DOHH2 (cell line): ENCODE measurements around the gene FASN.

Experiments
- H3F3A ChIP-seq: fragments of 200-600 bp; sonication (generic), shearing (Covaris generic); 2 replicates; pipeline ENCODE4 v1.6.0; 2016; ENCODE audit warnings: antibody characterized with exemption, mild to moderate bottlenecking; ENCODE audit not compliant: control insufficient read depth, insufficient read depth
- H3K27ac ChIP-seq: fragments of 200-600 bp; sonication (generic); 2 replicates; pipeline ENCODE4 v1.5.1; 2014; ENCODE audit warnings: low read depth, mild to moderate bottlenecking, low read length, moderate library complexity
- H3K27me3 ChIP-seq: fragments of 200-600 bp; sonication (generic); 2 replicates; pipeline ENCODE4 v1.6.1; 2014; ENCODE audit warnings: mild to moderate bottlenecking, low read length, mixed read lengths; ENCODE audit not compliant: control insufficient read depth
- H3K36me3 ChIP-seq: fragments of 200-600 bp; sonication (generic); 2 replicates; pipeline ENCODE4 v1.6.1; 2014; ENCODE audit warnings: mild to moderate bottlenecking, low read length, moderate library complexity, mixed read lengths; ENCODE audit not compliant: control insufficient read depth
- H3K4me1 ChIP-seq: fragments of 200-600 bp; sonication (generic); 2 replicates; pipeline ENCODE4 v1.6.1; 2014; ENCODE audit warnings: mild to moderate bottlenecking, low read length, mixed read lengths; ENCODE audit not compliant: control insufficient read depth
- H3K4me2 ChIP-seq: fragments of 200-600 bp; sonication (generic); 2 replicates; pipeline ENCODE4 v1.6.0; 2014; ENCODE audit warnings: mild to moderate bottlenecking, low read length, moderate library complexity
- H3K4me3 ChIP-seq: fragments of 200-600 bp; sonication (generic); 2 replicates; pipeline ENCODE4 v1.5.1; 2014; ENCODE audit warnings: mild to moderate bottlenecking, low read length, mixed read lengths
- H3K79me2 ChIP-seq: fragments of 200-600 bp; sonication (generic); 2 replicates; pipeline ENCODE4 v1.6.1; 2014; ENCODE audit warnings: mild to moderate bottlenecking, low read length, mixed read lengths; ENCODE audit not compliant: control insufficient read depth
- H3K9me2 ChIP-seq: fragments of 200-600 bp; sonication (generic); replicated peaks from 2 replicates; pipeline ENCODE4 v1.6.1; 2014; ENCODE audit warnings: mild to moderate bottlenecking, low read length, mixed read lengths; ENCODE audit not compliant: control insufficient read depth
- H3K9me3 ChIP-seq: fragments of 200-600 bp; sonication (generic); 2 replicates; pipeline ENCODE4 v1.6.1; 2014; ENCODE audit warnings: antibody characterized with exemption, low read length, mixed read lengths; ENCODE audit not compliant: control insufficient read depth, insufficient read depth
- H4K20me1 ChIP-seq: fragments of 200-600 bp; sonication (generic); 2 replicates; pipeline ENCODE4 v1.6.0; 2014; ENCODE audit warnings: low read depth, mild to moderate bottlenecking, antibody characterized with exemption, low read length, moderate library complexity; ENCODE audit not compliant: control insufficient read depth, insufficient read depth
- CTCF ChIP-seq: fragments of 200-600 bp; sonication (generic); IDR thresholded peaks from one replicate; pipeline ENCODE4 v1.5.1; 2014; ENCODE audit warnings: antibody characterized with exemption, mild to moderate bottlenecking, low read depth, low read length; ENCODE audit not compliant: poor library complexity, severe bottlenecking
- EZH2phosphoT487 ChIP-seq: fragments of 200-600 bp; sonication (generic); IDR thresholded peaks from 2 replicates; pipeline ENCODE4 v1.6.1; 2017; ENCODE audit warnings: borderline replicate concordance, mild to moderate bottlenecking, antibody characterized with exemption, low read length, moderate library complexity, mixed read lengths

FASN gene

GRCh38 chr17:82061047-82061925, 36.8 kb downstream of the FASN start:
- no peaks in the 10 kb centered on the region for H3K27me3 ChIP-seq
- H3K27ac ChIP-seq, result no peak overlapping the region
- no peaks in the 10 kb centered on the region for H3K9me3 ChIP-seq
- no peaks in the 10 kb centered on the region for H3F3A ChIP-seq
- H3K4me2 ChIP-seq, result no peak overlapping the region
- no peaks in the 10 kb centered on the region for H3K9me2 ChIP-seq
- peaks cover 6% of the 10 kb centered on the region; the same call in 1 of the 2 replicates for H4K20me1 ChIP-seq
- TF ChIP-seq EZH2phosphoT487 (no peak), CTCF (no peak)
- H3K36me3 ChIP-seq, result peaks cover 87% of the 10 kb centered on the region
- no peak overlapping the region for H3K4me3 ChIP-seq
- peaks cover 35% of the 10 kb centered on the region for H3K79me2 ChIP-seq
- peaks cover 16% of the 10 kb centered on the region for H3K4me1 ChIP-seq

GRCh38 chr17:82060614-82061013, 37.4 kb downstream of the FASN start:
- Histone ChIP-seq H3K4me2 (no peak overlapping the region), H3K9me3 (no peaks in the 10 kb centered on the region), H3K36me3 (peaks cover 94% of the 10 kb centered on the region), H3K27ac (no peak overlapping the region), H3K27me3 (no peaks in the 10 kb centered on the region), H3K4me3 (no peak overlapping the region), H3K79me2 (peaks cover 29% of the 10 kb centered on the region), H3K9me2 (no peaks in the 10 kb centered on the region), H3K4me1 (peaks cover 13% of the 10 kb centered on the region), H3F3A (no peaks in the 10 kb centered on the region), H4K20me1 (peaks cover 6% of the 10 kb centered on the region; the same call in 1 of the 2 replicates)
- TF ChIP-seq EZH2phosphoT487 (no peak), CTCF (no peak)

- Histone ChIP-seq H3K27ac (no peak overlapping the region), H4K20me1 (peaks cover 6% of the 10 kb centered on the region; the same call in 1 of the 2 replicates), H3K36me3 (peaks cover 97% of the 10 kb centered on the region)
These were observed 38.0 kb downstream of the FASN start for GRCh38 chr17:82060001-82060380.

More at GRCh38 chr17:82060001-82060380, 38.0 kb downstream of the FASN start:
- TF ChIP-seq EZH2phosphoT487, result no peak
- no peak for TF ChIP-seq CTCF
- no peaks in the 10 kb centered on the region for H3K9me3 ChIP-seq
- H3K79me2 ChIP-seq, result peaks cover 24% of the 10 kb centered on the region
- H3K4me1 ChIP-seq, result peaks cover 13% of the 10 kb centered on the region
- H3K9me2 ChIP-seq, result no peaks in the 10 kb centered on the region
- H3K4me2 ChIP-seq, result no peak overlapping the region
- no peaks in the 10 kb centered on the region for H3K27me3 ChIP-seq
- no peaks in the 10 kb centered on the region for H3F3A ChIP-seq
- no peak overlapping the region for H3K4me3 ChIP-seq
